G401.6 (cell line): ENCODE data around the gene MCC.

Source experiments
- FAIRE-seq: peaks from 2 replicates; lab custom pipeline; 2012; peaks lifted over from hg19 to GRCh38; lab: Jason Lieb, UNC

Gene MCC

DNA sequence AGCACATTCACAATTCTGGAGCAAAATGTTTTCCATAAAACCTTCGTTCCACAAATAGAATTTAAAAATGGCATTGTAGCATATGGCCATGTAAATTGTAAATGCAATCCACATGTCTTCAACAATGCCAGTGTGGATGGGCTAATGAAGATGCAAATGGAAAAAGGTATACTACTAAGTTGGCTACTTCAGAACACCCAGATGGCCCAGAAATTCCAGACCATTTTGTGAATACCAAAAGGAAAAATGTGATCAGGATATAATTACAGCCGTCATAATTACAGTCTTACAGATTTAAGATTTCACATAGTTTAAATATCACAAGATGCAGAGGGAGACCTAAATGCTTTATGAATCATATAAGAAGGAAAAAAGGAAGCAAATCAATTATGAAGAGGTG, 170.6 kb downstream of the MCC start:
- no peak for FAIRE-seq

DNA sequence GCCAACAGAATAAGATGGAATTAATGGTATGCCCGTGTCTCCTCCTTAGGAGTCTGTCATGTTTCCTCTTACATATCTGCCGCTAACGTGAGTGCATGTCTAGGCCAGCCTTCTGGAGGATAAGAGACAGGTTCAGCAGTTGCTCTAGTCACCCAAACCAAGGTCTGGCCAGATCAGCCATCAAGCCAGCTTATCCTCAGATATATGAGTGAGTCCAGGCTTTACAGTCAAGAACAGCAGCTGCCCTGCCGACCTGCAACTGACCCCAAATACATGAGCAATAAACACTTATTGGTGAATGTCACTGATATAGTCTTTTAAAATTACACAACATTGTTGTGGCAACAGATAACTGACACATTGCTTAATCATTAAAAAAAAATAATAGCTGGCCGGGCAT, 177.0 kb downstream of the MCC start:
- FAIRE-seq = no peak

DNA sequence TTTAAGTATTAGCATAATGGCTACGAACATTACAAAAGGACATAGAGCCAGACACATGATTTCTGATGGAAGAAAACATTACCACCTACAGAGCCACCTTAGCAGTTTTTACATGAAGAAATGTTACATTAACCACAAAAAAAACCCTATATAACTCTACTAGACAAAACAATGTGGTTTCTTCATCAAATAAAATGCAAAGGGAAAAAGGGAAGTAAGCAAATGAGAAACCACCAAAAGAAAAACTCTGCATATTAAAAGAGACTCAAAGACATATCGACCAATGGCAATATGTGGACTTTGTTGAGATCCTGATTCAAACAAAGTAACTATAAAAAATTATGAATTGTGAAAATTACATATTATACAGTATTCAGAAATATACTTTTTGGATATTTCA, 186.1 kb downstream of the MCC start:
- FAIRE-seq = no peak

DNA sequence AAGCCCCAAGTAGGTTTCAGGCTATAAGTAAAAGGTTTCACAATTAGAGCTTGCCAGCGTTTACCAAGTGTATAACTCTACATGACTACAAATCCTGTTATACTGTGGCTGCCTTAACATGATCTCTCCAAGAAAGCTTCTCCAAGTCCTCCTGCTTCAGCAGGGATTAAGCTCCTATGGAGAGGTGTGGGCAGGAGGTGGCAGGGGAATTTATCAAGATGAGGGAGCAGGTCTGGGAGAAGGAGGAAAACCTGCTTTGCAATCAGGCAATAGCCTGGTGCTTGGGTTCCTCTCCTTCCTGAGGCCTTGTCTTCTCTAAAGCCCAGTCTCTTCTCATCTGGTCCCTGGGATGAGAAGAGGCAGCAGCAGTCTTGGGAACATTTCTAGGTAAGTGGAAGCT, 188.7 kb downstream of the MCC start:
- FAIRE-seq = no peak

DNA sequence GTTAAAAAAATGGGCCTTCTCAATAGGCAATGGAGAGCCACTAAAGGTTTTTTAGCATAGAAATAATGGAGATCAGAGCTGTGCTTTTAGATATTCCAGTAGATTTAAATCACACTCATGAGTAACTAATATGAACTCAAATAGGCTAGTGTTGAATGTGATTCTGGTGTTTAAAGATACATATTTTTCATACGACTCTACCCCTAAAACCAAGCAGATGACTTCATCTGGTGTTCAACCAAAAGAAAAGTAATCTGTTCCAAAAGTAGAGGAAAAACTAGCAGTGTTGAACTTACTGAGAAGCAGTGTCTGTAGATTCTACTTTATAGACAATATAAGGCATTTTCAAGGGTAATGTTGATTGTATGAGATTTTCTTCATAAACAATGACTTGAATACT, 191.6 kb downstream of the MCC start:
- no peak for FAIRE-seq

DNA sequence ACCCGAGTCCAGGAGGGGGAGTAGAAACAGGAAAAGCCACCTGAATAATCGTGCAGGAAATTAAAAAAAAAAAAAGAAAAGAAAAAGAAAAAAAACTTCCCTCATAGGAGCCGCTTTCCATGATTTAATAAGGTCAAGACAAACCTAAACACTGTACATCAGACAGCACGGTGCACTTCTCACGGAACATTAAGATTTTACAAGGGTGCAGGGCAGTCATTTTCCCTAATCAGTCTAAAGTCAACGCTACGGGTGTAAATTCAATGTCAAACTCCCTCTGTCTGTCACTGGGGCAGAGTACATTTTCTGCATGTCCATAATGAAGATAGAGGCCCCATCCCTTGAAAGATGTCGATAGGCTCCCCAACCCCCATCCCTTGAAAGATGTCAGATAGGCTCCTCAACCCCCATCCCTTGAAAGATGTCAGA, 193.1 kb downstream of the MCC start:
- FAIRE-seq = no peak

DNA sequence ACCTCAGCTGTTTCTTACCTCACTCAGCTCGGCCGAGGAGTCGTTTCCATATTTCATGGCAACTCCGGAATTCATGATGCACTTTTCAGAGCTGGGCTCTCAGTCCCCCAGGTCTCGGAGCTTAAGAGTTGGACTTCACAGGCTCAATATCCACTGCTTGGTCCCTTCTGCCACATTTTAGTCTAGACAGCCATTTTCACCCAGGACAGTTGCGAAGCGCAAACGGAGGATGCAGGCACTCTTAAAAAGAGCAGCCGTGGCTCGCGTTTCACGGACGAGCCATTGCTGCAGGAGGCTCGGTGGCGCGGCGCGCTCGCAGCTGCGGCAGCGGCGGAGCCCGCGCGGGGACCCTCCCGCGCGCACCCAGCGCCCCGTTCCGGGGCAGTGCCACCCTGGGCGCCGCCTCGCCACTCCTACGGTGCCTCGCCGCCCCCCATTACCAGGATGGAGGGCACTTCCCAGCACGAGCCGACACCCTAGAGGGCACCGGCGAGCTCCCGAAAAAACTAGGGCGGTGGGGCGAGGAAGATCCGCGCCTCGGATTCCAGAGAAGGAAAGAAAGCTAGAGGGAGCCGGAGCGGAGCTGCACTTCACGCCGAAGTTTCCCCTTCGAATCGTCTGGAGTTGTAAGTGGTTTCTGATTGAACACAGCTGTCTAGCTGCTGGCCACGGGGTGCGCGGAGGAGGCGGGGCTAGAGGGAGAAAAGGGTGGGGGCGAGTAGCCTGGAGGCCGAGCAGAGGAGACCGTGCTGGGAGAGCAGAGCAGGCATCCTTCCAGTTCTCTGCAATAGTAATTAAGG, 193.7 kb downstream of the MCC start:
- FAIRE-seq = no peak

DNA sequence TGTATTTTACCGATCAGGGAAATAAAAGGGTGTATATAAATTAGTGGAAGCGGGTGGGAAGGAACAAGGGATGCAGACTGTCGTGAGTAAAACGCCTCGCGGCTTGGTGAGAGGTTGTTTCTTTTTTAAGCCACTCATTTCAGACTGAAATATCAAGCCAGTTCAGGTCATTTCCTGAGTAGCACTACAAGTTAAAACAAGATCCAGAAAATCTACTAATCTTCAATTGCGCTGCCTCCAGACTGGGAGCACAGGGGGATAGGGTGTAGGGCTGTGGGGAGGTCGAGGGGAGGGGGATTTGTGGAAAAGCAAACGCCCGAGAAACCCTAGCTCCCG, 194.3 kb downstream of the MCC start:
- FAIRE-seq = no peak

DNA sequence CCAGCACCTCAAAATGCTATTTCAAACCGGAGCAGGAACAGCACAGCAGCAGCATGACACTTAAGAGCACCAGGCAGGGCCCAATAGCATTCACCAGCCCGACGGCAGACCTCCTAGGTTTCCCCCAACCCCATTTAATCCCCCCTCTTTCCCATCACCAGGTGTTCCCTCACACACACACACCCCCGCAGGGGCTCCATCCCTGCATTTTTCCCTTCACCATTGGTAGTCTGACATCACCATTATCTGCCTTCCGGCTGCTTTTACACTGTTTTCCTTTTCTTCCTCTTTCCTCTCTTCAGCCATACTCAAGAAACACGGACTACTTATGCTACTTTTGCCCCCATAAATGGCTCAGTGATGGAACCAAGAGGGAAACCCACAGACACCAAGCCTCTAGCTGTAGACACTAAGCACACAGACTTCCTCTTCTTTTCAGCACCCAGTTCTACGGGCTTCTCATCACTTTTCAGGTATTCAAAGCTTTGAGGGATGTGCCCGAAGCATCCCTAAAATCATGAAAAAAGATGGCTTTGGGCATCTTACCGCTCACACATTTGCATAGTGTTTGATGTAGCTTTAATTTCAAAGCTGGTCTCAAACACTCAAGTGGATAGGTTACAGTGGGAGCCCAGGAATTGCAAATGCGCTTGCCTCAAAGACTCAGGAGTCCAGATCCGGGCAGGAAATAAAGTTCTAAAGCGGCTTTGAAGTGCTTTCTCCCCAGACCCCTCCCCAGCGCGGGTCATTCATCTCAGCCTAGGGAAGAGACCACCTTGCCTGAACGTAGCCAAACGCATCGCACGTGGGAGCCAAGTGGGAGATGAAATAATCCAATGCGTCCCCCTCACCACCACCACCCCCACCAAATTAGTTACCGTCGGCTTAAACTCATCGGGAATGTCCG, 194.9 kb downstream of the MCC start:
- FAIRE-seq = no peak

DNA sequence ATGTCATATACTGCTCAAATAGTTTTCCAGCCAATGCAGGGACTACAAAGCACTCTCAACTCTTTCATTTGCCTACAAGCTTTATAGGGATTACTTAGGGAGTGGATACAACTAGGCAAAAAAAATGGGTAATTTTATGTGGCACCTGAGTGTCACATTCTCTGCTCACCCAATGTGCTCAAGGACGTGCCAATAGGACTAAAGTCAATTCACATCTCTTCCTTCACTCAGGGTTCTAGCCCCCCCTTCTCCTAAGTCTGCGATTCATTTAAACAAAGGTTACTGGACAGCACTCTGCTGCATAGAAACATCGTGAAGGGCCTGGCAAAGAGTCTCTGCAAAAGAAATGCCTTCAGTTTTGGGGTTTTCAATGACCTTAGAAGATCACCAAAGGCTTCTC, 195.8 kb downstream of the MCC start:
- FAIRE-seq = no peak

DNA sequence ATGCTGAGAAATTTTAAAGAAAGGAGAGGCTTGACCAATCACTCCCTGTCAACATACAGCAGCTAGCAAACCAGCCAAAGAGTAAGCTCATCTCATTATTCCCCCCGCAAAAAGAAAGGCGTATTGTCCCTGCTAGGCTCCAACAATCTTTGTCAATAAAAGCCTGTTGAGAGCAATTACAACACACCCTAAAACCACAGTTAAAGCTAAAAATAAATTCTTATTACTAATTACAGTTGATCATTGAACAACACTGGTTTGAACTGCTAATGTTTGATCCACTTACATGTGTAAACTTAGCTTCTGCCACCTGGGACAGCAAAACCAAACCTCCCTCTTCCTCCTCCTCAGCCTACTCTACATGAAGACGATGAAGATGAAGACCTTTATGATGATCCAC, 204.7 kb downstream of the MCC start:
- FAIRE-seq = no peak

DNA sequence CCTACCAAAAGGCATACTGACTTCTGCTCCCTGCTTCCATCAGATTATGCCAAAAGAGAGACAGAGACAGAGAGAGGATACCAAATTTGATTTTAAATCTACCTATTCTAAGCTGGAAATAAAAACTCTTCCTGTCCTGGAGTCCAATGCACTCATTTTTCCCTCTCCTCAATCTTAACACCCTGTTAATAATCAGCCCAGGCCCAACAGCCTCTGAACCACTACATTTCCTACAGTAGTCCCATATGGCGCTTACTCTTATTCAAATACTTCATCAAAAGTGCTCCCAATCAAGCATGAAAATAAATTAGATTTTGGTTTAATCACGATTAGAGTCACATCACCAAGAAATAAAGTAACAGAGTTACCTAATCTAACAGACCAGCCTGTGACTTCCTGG, 205.8 kb downstream of the MCC start:
- FAIRE-seq = no peak

DNA sequence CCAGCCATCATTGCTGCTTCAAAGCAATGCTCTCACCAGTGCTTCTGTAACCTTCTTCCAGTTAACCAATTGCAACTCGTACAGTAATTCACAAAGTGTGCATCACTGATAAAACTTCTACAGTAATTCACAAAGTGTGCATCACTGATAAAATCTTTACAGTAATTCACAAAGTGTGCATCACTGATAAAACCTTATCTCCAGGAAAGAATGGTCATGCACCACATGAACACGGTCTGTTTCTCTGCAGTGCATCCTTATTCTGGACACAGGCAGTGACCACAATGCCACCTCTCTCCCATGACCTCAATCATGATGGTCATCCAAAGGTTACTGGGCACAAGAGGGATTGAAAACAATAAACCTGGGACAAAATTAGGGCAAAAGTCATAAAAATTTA, 207.1 kb downstream of the MCC start:
- no peak for FAIRE-seq

DNA sequence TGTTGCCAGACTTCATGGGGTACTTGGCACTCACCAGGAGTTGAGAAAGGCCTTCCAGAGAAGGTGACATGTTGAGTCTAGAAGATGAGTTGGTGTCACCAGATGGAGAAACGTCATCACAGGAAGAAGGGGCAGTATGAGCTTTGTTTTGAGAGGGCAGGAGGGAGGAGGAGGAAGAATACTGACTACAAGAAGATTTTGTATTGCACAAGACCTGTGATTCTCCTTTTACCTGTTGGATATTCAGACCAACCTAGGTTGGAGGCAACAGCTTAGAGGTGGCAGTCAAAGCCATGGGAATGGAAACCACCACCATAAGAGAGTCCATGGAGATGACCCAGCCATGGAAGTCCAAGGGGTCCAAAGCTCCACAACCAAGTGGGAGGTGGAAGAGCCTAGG, 207.7 kb downstream of the MCC start:
- no peak for FAIRE-seq

DNA sequence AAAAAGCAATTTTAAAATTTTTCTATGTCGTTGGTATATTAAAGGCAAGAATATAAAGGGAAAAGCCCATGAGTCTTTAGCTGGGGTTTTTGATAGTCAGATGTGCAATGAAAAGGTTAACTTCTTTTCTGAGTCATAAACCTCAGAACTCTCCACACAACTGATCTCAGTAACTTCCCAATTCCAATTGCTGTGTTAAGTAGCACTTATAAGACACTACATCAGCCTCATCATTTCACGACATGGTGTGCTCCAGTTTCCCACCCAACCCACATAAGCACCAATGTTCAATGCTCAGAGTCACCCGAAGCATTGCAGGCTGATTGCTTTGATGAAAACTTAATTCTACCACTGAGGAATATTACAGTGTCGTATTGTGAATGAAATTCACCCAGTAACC, 209.3 kb downstream of the MCC start:
- no peak for FAIRE-seq

DNA sequence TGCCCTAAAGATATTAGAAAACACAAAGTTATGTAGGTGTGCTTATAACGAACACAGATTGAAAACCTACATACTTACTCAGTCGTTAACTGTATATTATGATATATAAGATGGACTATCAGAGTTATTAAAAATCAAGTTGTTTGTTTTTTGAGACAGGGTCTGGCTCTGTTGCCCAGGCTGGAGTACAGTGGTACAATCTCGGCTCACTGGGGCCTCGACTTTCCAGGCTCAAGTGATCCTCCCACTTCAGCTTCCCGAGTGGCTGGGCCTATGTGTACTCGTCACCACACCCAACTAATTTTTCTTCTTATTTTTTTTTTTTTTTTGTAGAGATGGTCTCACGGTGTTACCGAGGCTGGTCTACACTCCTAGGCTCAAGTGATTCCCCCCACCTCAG, 211.8 kb downstream of the MCC start:
- FAIRE-seq = no peak

DNA sequence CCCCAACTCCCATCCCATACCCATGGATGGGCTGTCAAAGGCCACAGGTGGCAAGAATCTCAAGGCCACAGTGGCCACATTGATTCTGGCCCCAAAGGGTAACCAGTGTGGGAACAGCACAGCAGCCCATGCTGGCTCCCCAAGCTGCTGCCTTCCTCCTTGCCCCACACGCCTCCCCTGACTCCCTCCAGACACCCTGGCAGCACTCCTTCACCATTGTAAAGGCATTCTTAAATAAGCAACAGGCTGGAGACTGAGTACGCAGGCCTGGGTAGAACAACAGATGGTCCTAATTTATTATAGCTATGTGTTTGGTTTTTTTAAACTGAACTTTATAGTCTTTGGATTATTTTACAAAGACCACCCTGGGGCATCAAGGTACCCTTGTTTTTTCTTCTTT, 212.3 kb downstream of the MCC start:
- no peak for FAIRE-seq

DNA sequence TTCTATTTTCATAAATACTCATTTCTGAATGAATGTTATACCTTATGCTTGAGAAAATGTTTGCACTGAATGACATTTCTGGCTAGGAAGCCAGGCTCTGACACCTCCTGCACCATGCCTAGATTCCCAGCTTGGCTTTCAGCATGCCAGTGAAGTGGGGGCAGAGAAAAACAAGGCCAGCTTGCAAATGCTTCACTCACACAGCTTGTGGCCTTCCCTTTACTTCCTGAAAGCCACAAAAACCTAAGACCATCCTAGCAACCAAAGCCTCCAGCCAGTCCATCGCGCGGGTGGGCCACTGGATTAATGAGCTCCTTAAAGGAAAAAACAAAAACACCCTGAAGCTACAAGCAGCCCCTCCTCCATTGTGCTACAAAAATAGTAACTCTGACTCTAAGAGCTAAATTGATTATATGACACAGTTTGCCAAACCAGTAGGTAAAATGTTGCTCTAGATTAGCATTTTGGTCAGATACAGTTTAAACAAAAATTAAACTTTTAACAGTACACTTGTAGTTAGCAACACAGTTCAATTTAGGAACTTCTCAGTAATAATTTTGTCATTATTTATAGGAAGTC, 213.3 kb downstream of the MCC start:
- FAIRE-seq = no peak

DNA sequence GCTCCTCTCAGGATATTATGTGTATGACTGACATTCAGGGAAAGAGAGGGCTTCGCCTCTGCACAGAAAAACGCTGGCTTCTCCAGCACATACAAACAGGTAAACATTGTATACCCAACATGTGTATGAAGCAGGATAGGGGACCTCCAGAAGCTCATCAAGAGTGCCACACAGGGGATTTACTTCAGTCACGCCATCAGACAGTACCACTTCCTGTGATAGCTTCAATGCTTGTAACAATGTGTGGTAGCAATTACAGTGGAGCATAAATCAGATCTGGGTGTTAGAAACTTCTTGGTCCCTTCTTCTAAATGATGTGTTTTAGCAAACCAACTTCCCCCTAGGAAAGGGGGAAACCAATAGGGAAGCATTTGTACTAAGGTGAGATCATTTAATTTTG, 214.3 kb downstream of the MCC start:
- no peak for FAIRE-seq

DNA sequence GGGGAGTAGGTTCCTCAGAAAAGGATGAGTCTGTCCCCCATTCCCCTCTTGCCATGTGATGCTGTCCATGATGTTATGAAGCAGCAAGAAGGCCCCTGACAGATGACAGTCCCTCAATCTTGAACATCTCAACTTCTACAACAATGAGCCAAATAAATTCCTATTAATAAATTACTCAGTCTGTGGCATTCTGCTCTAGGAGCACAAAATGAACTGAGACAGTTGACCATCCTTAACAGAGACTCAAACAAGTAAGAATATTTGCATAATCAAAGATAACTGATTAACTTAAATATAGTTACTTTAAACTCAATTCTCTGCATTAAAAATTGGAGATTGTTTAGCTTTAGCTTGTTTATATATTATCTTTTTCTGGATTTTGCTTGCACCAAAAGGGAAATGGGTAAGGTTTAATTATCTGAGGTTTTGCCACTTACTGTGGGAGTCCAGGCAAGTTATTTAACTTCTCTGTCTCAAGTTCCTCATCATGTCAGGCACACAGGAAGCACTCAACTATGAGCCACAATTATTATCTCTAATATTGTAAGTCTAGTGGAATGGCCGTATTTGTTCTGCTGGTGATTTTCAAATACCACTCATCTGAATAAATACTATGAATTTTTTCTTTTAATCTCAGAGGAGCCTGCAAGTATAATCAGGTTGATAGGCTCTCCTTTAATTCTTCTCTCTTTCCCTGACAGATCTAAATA, 216.4 kb downstream of the MCC start:
- FAIRE-seq = no peak

DNA sequence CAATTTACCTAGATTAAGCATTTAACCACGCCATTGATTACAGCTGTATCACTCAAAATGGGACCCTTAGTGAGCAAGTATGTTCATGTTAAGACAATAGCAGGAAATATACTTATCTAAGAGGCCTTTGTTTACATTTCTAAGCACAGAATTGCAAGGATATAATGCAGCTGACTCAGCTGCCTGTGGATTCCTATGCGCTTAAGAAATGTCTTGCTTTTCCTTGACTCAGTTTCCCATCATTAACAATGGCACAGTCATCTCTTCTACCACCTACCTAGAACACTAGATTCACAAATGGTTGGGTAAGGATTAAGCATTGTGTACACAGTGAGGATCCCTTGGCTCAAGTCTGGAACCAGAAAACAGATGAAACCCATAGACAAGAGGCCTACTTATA, 217.2 kb downstream of the MCC start:
- FAIRE-seq = no peak

DNA sequence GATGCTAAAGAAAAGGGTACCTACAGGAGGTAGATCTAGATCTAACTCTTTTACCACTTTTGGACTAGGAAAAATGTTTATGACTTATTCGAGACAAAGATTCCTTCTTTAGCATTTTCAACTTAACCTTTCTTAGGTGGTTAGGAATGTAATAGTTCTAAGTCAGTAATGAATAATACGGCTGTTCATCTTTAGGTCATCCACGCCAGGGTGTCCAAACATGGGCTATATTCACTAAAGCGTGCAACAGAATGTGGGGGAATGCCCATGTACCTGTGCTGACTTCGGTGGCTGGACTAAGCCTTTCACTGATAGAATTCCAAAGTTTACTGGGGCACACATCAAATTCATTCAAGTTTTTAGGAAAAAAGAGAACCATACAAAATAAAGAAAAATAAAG, 218.2 kb downstream of the MCC start:
- FAIRE-seq = no peak
